Psoas muscle (tissue), 8 donors: ENCODE data around the gene FOSL1. TPM values are rescaled to one million over a fixed set of nuclear protein-coding genes. Genes with fewer than 3 reads are reported as not detected.
"Not testable (repeated sequence)": the region's sequence is repeated elsewhere in the genome, so short reads cannot be mapped to it uniquely, and the experiment has no call there.

ENCODE experiments used
- ATAC-seq, 4 donors: fragments of 200-7000 bp; cut with Tn5 transposase; one replicate each; pipeline ENCODE4 v1.9.1; 2020; ENCODE audit warnings: moderate library complexity in 3 of 4, mild to moderate bottlenecking in 2 of 4
- DNase-seq, 2 donors: peaks; one replicate each; pipeline ENCODE4 v3.0.0-alpha.2; 2020
- H3K27ac ChIP-seq: fragments of 200-600 bp; one replicate; pipeline ENCODE4 v1.8.0; 2022
- H3K27me3 ChIP-seq, 3 donors: fragments of 200-600 bp in 1 of 3; one replicate each; pipeline versions ENCODE4 v1.6.1 to v1.8.0; 2013 to 2022; ENCODE audit warnings: low read length in 2 of 3, mild to moderate bottlenecking in 2 of 3, moderate library complexity in 1 of 3; ENCODE audit not compliant: insufficient read depth in 3 of 3
- H3K36me3 ChIP-seq, 2 donors: fragments of 200-600 bp in 1 of 2; one replicate each; pipeline versions ENCODE4 v1.6.1 to v1.8.0; 2013 to 2022; ENCODE audit warnings: low read depth in 1 of 2, mild to moderate bottlenecking in 1 of 2, moderate library complexity in 1 of 2; ENCODE audit not compliant: insufficient read depth in 1 of 2
- H3K4me1 ChIP-seq: fragments of 200-600 bp; one replicate; pipeline ENCODE4 v1.8.0; 2022
- H3K4me3 ChIP-seq: fragments of 200-600 bp; one replicate; pipeline ENCODE4 v1.8.0; 2022; ENCODE audit warnings: mild to moderate bottlenecking
- H3K9me3 ChIP-seq: fragments of 200-600 bp; one replicate; pipeline ENCODE4 v1.8.0; 2022
- WGBS, 3 donors: extraction: QIAGEN DNeasy Blood & Tissue Kit; methylation state at CpG; one replicate each; pipeline versions ENCODE4 v1.1.6 to v1.1.7; 2013; 5-methylcytosine and 5-hydroxymethylcytosine counted together
- intact Hi-C, 2 donors: fragments of 100-400 bp; cut with DNase I; formaldehyde crosslinking; loops; one replicate each; pipeline versions ENCODE4 v1.11.0 to v1.14.2; 2022
- polyA plus RNA-seq, 3 donors: library from polyadenylated mRNA; stranded (reverse); fragments of 200-250 nt; gene quantifications; one replicate each; pipeline ENCODE4 v1.2.3, GENCODE V29; 2013
- total RNA-seq, 4 donors: library from RNA; stranded (reverse); fragmentation: NEBNext Ultra II Directional in 2 of 4; extraction: Animal tissue kit (Norgen Biotek cat#: 25700) in 2 of 4; gene quantifications; one replicate each; pipeline versions ENCODE4 v1.2.1 to v1.2.4, GENCODE V29; 2021 to 2023
- TF ChIP-seq, protein P1 (sequence below): fragments of 200-600 bp; IDR thresholded peaks from one replicate; pipeline ENCODE4 v1.8.0; 2022; ENCODE audit warnings: antibody characterized with exemption
- donor health status: healthy with polysubstance abuse.
- donor health status: DM: no; HTN: no; CAD: no; lungs with moderate emphysema.
- donor health status: Bipolar disorder and iron deficiency.
- donor health status: healthy.
- donor health status: DM: yes; HTN: yes; CAD: no.
- donor health status: DM: no; HTN: no; CAD: no.
- donor health status: DM: no; HTN: no; CAD: no.
- donor health status: DM: yes; HTN: yes; CAD: no.

FOSL1 gene
- total and polyA plus RNA-seq, 7 donors, result 0.75 to 257 (median 10.4) TPM

DNA sequence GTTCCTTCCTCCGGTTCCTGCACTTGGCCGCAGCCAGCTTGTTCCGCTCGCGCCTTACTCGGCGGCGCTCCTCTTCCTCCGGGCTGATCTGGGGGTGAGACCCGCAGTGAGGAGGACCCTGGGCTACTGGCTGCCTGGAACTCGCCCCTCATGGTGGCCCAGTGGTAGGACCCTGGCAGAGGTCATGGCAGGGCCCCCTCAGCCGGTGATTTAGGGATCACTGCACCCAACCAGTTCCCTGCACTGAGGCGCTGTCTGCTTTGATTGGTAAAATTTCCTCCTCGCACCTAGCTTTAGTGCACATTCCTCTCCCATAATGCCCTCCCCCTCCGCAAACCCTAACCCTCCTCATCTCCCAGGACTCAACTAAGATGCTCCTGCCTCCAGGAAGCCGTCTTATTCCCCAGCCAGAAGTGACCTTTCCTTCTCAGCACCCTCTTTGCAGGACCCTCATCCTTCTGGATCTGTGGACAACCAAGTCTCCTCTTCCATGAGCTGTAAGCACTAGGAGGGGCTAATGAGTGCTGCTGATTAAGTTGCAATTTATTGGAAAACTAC lies 6.1 kb downstream of the FOSL1 start:
- Histone ChIP-seq H3K4me1 (peaks cover 20% of the 10 kb centered on the region), H3K27ac (peak overlapping the region; percentile 97), H3K27me3 (peaks cover 0 to under 1% (median 0%) of the 10 kb centered on the region in 3 donors), H3K36me3 (peaks cover 0 to 8% of the 10 kb centered on the region in 2 donors), H3K4me3 (peak overlapping the region; percentile 75), H3K9me3 (no peaks in the 10 kb centered on the region)
- TF ChIP-seq, protein P1, sequence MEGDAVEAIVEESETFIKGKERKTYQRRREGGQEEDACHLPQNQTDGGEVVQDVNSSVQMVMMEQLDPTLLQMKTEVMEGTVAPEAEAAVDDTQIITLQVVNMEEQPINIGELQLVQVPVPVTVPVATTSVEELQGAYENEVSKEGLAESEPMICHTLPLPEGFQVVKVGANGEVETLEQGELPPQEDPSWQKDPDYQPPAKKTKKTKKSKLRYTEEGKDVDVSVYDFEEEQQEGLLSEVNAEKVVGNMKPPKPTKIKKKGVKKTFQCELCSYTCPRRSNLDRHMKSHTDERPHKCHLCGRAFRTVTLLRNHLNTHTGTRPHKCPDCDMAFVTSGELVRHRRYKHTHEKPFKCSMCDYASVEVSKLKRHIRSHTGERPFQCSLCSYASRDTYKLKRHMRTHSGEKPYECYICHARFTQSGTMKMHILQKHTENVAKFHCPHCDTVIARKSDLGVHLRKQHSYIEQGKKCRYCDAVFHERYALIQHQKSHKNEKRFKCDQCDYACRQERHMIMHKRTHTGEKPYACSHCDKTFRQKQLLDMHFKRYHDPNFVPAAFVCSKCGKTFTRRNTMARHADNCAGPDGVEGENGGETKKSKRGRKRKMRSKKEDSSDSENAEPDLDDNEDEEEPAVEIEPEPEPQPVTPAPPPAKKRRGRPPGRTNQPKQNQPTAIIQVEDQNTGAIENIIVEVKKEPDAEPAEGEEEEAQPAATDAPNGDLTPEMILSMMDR, result no peak
- DNase-seq (no peak), ATAC-seq (no peak)
- WGBS, 3 donors, result 70 to 82% (median 76%) methylated on average over 16 of the region's 16 CpGs
- intact Hi-C loops, result no loop called here

DNA sequence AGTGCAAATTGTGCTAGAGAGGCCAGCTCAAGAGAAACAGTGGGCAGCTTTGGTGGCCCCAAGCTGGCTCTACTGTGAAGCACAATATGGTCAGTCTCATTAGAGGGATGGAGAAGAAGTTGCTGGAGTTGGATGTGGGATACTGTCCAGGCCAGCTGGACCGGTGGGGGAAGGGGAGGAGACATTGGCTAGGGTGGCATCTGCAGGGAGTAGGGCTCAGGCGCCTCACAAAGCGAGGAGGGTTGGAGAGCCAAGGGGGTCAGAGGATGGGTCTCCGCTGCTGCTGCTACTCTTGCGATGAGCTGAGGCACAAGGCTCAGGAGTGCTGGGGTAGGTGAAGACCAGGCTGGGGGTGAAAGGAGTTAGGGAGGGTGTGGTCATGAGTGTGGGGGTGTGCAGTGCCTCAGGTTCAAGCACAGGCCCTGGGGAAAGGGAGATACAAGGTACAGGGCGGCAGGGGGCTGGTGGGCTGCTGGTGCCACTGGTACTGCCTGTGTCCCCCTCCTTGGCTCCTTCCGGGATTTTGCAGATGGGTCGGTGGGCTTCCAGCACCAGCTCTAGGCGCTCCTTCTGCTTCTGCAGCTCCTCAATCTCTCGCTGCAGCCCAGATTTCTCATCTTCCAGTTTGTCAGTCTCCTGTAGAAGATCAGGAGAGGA lies 7.4 kb downstream of the FOSL1 start:
- Histone ChIP-seq H3K4me3 (peak overlapping the region; percentile 75), H3K9me3 (no peaks in the 10 kb centered on the region), H3K36me3 (peaks cover 0 to 8% of the 10 kb centered on the region in 2 donors), H3K4me1 (peaks cover 23% of the 10 kb centered on the region), H3K27ac (peak overlapping the region; percentile 97), H3K27me3 (no peaks in the 10 kb centered on the region)
- TF ChIP-seq, protein P1, result no peak
- intact Hi-C loops, result no loop called here
- ATAC-seq (no peak), DNase-seq (no peak)
- WGBS, 3 donors, result 63 to 73% (median 67%) methylated on average over 10 of the region's 10 CpGs

DNA sequence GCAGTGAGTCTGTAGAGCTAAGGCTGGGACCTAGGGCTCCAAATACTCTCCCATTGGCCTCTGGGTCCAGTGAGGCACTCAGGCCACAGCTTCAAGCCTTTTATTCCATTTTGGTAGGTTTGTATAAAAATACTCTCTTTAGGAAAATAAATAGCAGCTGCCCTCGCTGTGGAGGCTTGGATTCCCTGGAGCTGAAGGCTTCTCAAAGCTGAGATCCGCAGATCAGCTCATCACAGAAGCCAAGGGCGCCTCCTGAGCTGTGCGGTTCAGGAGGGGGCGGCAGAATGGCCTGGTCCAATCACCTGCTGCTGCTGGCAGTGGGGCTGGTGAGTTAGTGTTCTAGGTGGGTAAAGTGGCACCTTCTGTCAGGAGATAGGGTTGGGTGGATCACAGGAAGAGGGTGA lies 8.0 kb downstream of the FOSL1 start:
- peak overlapping the region; percentile 75 for H3K4me3 ChIP-seq
- H3K9me3 ChIP-seq, intact Hi-C loops, DNase-seq, H3K27me3 ChIP-seq, H3K36me3 ChIP-seq, ATAC-seq: not testable (repeated sequence)
- peaks cover 29% of the 10 kb centered on the region for H3K4me1 ChIP-seq
- 45 to 69% (median 56%) methylated on average over 5 of the region's 5 CpGs for WGBS, 3 donors
- peak overlapping the region; percentile 97 for H3K27ac ChIP-seq

DNA sequence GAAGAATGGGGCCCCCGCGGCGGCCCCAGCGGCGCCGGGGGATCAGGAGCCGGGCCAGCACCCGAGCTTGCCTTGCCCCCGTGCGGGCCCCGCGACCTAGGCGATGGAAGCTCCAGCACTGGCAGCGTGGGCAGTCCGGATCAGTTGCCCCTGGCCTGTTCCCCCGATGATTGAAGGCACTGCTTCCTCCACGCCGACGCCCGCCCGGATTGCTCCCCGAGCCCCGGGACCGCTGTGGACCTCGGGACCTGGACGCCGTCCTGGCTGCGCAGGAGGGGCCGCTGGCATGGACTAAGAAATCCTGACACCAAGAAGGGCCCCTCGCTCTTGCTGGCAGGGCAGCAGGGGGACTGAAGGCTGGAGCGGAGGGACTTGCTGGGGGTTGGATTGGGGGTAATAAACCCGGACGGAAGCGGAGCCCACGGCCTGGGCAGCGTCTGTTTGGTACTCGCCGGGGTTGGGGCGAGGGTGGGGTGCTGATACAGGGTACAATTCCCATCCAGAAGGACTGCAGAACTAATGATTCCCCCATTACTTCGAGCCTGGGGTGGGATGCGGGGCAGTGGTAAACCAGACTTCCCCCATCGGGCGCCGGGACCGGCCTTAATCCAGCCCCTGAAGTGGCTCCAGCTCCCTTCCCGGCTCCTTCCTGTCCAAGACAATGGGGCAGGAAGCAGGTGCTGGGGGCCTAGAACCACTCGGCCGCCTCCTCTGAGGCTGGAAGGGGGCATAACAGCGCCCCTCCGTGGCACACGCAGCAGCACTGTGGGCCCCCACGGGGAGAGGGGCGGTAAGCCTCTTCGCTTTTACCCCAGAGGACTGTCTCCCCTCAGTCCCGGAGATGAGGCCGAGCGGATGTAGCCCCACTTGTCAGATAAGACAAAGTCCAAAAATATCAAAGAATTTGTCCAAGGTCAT lies 8.7 kb downstream of the FOSL1 start:
- H3K27me3 ChIP-seq, result no peaks in the 10 kb centered on the region
- peak overlapping the region; percentile 97 for H3K27ac ChIP-seq
- TF ChIP-seq, protein P1, result peak; percentile 11
- no peaks in the 10 kb centered on the region for H3K9me3 ChIP-seq
- no peak for ATAC-seq
- peaks cover 29% of the 10 kb centered on the region for H3K4me1 ChIP-seq
- H3K4me3 ChIP-seq, result peak overlapping the region; percentile 75
- H3K36me3 ChIP-seq, result peaks cover 6 to 7% of the 10 kb centered on the region in 2 donors
- intact Hi-C loops, result loop anchor here in 1 of 2 donors (2.0 kb wide), 1 partner anchor 25 kb away; no protein-coding TSS in a partner anchor
- WGBS, 3 donors, result 9 to 13% (median 12%) methylated on average over 50 to 57 of the region's 57 CpGs
- peak in 1 of 2 donors; percentile 74 for DNase-seq
